Liver (tissue), 9 donors: ENCODE results near the gene GPRIN3. TPM values are rescaled to one million over a fixed set of nuclear protein-coding genes. Genes with fewer than 3 reads are reported as not detected.

Source experiments
- DNase-seq: peaks from one replicate; pipeline ENCODE4 v3.0.0-alpha.2; 2017; ENCODE audit warnings: low spot score
- H3K27ac ChIP-seq, 2 donors: one replicate each; pipeline ENCODE4 v1.7.0; 2013; ENCODE audit warnings: inconsistent platforms in 2 of 2, low read length in 2 of 2, control low read depth in 1 of 2, low read depth in 1 of 2, mild to moderate bottlenecking in 1 of 2
- H3K27me3 ChIP-seq, 4 donors: one replicate each; pipeline versions ENCODE4 v1.6.1 to v1.7.0; 2013; ENCODE audit warnings: low read length in 3 of 4, inconsistent platforms in 1 of 4, mild to moderate bottlenecking in 1 of 4, moderate library complexity in 1 of 4; ENCODE audit not compliant: control insufficient read depth in 4 of 4, insufficient read depth in 4 of 4
- H3K36me3 ChIP-seq, 4 donors: one replicate each; pipeline versions ENCODE4 v1.6.1 to v1.7.0; 2013; ENCODE audit warnings: low read length in 3 of 4, mild to moderate bottlenecking in 3 of 4, low read depth in 1 of 4, moderate library complexity in 1 of 4; ENCODE audit not compliant: control insufficient read depth in 4 of 4, insufficient read depth in 3 of 4
- H3K4me1 ChIP-seq, 4 donors: one replicate each; pipeline versions ENCODE4 v1.6.1 to v1.7.0; 2013; ENCODE audit warnings: low read length in 3 of 4, mild to moderate bottlenecking in 3 of 4, moderate library complexity in 1 of 4; ENCODE audit not compliant: control insufficient read depth in 4 of 4, insufficient read depth in 4 of 4
- H3K4me3 ChIP-seq, 3 donors: one replicate each; pipeline versions ENCODE4 v1.6.1 to v1.7.0; 2013; ENCODE audit warnings: low read length in 3 of 3, control low read depth in 1 of 3, low read depth in 1 of 3, mild to moderate bottlenecking in 1 of 3
- H3K9ac ChIP-seq, 2 donors: one replicate each; pipeline ENCODE4 v1.7.0; 2013; ENCODE audit warnings: low read length in 2 of 2, mild to moderate bottlenecking in 2 of 2, moderate library complexity in 2 of 2, control low read depth in 1 of 2, low read depth in 1 of 2
- H3K9me3 ChIP-seq, 4 donors: one replicate each; pipeline versions ENCODE4 v1.6.1 to v1.7.0; 2013; ENCODE audit warnings: low read length in 3 of 4; ENCODE audit not compliant: control insufficient read depth in 4 of 4
- CTCF ChIP-seq: fragments of 150-350 bp; IDR thresholded peaks from 2 replicates; pipeline ENCODE4 v1.5.1; 2017; ENCODE audit warnings: improper control_type of control experiment, low read depth, low read length; ENCODE audit not compliant: missing input control
- FOXA1 ChIP-seq: IDR thresholded peaks from 2 replicates; pipeline ENCODE4 v1.6.1; 2016; ENCODE audit warnings: antibody characterized with exemption
- FOXA2 ChIP-seq: IDR thresholded peaks from 2 replicates; pipeline ENCODE4 v1.6.1; 2016; ENCODE audit warnings: antibody characterized with exemption
- GABPA ChIP-seq, 2 donors: IDR thresholded peaks in 1 of 2; conservative IDR thresholded peaks in 1 of 2; 2 replicates each; pipeline ENCODE4 v1.6.1; 2016; ENCODE audit warnings: antibody characterized with exemption in 2 of 2, mild to moderate bottlenecking in 1 of 2, moderate library complexity in 1 of 2
- HNF4A ChIP-seq, 2 donors: conservative IDR thresholded peaks; 2 replicates each; pipeline ENCODE4 v1.6.1; 2016; ENCODE audit warnings: antibody characterized with exemption in 2 of 2, mild to moderate bottlenecking in 2 of 2
- REST ChIP-seq: IDR thresholded peaks from 2 replicates; pipeline ENCODE4 v1.6.1; 2016; ENCODE audit warnings: antibody characterized with exemption, mild to moderate bottlenecking
- RXRA ChIP-seq, 2 donors: IDR thresholded peaks; 2 replicates each; pipeline ENCODE4 v1.6.1; 2017 to 2018; ENCODE audit warnings: antibody characterized with exemption in 2 of 2, mild to moderate bottlenecking in 1 of 2
- SP1 ChIP-seq: IDR thresholded peaks from 2 replicates; pipeline ENCODE4 v1.6.1; 2018; ENCODE audit warnings: antibody characterized with exemption, mild to moderate bottlenecking
- YY1 ChIP-seq: IDR thresholded peaks from 2 replicates; pipeline ENCODE4 v1.6.1; 2016; ENCODE audit warnings: antibody characterized with exemption, mild to moderate bottlenecking
- WGBS: extraction: QIAGEN DNeasy Blood & Tissue Kit; methylation state at CpG from one replicate; pipeline ENCODE4 v1.1.7; 2013; 5-methylcytosine and 5-hydroxymethylcytosine counted together
- polyA plus RNA-seq, 2 donors: library from polyadenylated mRNA; stranded (reverse) in 1 of 2; unstranded in 1 of 2; fragments of 200-250 nt in 1 of 2; fragments of >200 nt in 1 of 2; fragmentation: Nextera tagmentation in 1 of 2; extraction: Ambion mirVana in 1 of 2; gene quantifications; one replicate each; pipeline versions ENCODE4 v1.2.1 to v1.2.3, GENCODE V29; 2013 to 2015
- total RNA-seq, 2 donors: library from RNA; depleted of rRNA; stranded (reverse); fragments of >200 nt; gene quantifications; one replicate each; pipeline ENCODE4 v1.2.3, GENCODE V29; 2014
- TF ChIP-seq, protein P1 (sequence below): IDR thresholded peaks from 2 replicates; pipeline ENCODE4 v1.6.1; 2016; ENCODE audit warnings: antibody characterized with exemption
- TF ChIP-seq, protein P2 (sequence below): IDR thresholded peaks from 2 replicates; pipeline ENCODE4 v1.6.1; 2016; ENCODE audit warnings: antibody characterized with exemption
- donor health status: healthy.
- donor health status: healthy.
- donor health status: healthy.
- donor health status: healthy.
- donor health status: healthy.

GPRIN3 gene
- total and polyA plus RNA-seq, 4 donors: 0.25 to 1.5 (median 0.95) TPM

- Histone ChIP-seq H3K36me3 (no peaks in the 10 kb centered on the region), H3K4me1 (peaks cover 0 to 2% (median 0%) of the 10 kb centered on the region in 4 donors), H3K9ac (no peak overlapping the region), H3K27me3 (no peaks in the 10 kb centered on the region), H3K27ac (no peak overlapping the region), H3K9me3 (no peaks in the 10 kb centered on the region), H3K4me3 (no peak overlapping the region)
- no peak for TF ChIP-seq REST
- TF ChIP-seq FOXA2: no peak
- TF ChIP-seq HNF4A (conservative IDR thresholded peaks at IDR 0.05): no peak
- TF ChIP-seq, protein P1, sequence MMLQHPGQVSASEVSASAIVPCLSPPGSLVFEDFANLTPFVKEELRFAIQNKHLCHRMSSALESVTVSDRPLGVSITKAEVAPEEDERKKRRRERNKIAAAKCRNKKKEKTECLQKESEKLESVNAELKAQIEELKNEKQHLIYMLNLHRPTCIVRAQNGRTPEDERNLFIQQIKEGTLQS: no peak
- no peak for TF ChIP-seq FOXA1
- DNase-seq: no peak
- 97% methylated on average over 13 of the region's 13 CpGs for WGBS
Measured at GRCh38 chr4:89247951-89248350, 59.6 kb downstream of the GPRIN3 start.

DNA sequence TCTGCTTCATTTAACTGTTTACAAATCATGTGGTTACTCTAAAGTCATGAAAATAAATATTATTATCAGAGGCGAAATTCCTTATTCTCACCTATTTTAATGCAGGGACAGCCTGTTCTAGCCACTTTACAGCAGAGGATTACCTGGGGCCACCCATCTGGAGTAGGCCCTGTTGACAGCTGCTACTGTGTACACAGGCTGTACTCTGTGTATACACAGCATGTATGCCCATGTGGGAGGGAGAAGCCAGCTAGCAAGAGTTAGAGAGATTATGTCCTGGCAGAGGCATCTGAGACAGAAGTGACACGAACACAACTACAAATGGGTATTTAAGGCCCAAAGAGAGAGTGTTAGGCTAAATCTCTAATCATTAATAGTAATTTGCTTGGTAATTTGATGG lies 62.1 kb downstream of the GPRIN3 start:
- no peak for DNase-seq
- Histone ChIP-seq H3K4me3 (no peak overlapping the region), H3K9ac (no peak overlapping the region), H3K36me3 (no peaks in the 10 kb centered on the region), H3K4me1 (peaks cover 0 to 2% (median 0%) of the 10 kb centered on the region in 4 donors), H3K9me3 (no peaks in the 10 kb centered on the region), H3K27me3 (no peaks in the 10 kb centered on the region), H3K27ac (no peak overlapping the region)
- TF ChIP-seq, protein P2, sequence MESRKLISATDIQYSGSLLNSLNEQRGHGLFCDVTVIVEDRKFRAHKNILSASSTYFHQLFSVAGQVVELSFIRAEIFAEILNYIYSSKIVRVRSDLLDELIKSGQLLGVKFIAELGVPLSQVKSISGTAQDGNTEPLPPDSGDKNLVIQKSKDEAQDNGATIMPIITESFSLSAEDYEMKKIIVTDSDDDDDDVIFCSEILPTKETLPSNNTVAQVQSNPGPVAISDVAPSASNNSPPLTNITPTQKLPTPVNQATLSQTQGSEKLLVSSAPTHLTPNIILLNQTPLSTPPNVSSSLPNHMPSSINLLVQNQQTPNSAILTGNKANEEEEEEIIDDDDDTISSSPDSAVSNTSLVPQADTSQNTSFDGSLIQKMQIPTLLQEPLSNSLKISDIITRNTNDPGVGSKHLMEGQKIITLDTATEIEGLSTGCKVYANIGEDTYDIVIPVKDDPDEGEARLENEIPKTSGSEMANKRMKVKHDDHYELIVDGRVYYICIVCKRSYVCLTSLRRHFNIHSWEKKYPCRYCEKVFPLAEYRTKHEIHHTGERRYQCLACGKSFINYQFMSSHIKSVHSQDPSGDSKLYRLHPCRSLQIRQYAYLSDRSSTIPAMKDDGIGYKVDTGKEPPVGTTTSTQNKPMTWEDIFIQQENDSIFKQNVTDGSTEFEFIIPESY: no peak
- TF ChIP-seq GABPA (IDR thresholded peaks at IDR 0.05 in 1 of 2, conservative IDR thresholded peaks at IDR 0.05 in 1 of 2) (no peak), FOXA2 (peak; percentile 58), CTCF (no peak), RXRA (IDR thresholded peaks at IDR 0.05) (peak in 1 of 2 donors; percentile 37), SP1 (peak; percentile 11), YY1 (no peak), REST (no peak), HNF4A (conservative IDR thresholded peaks at IDR 0.05) (no peak)
- WGBS: 59% methylated on average over 2 of the region's 2 CpGs
